Urinary bladder (tissue), 4 donors: ENCODE data around the gene POLR3B. TPM values are rescaled to one million over a fixed set of nuclear protein-coding genes. Genes with fewer than 3 reads are reported as not detected.
"Not testable (repeated sequence)": the region's sequence is repeated elsewhere in the genome, so short reads cannot be mapped to it uniquely, and the experiment has no call there.

Experiments used
- DNase-seq: peaks from one replicate; pipeline ENCODE4 v3.0.0-alpha.2; 2015; ENCODE audit errors: extremely low spot score
- H3K27ac ChIP-seq: one replicate; pipeline ENCODE4 v1.5.1; 2013; ENCODE audit warnings: low read depth, mild to moderate bottlenecking, moderate library complexity
- H3K36me3 ChIP-seq: one replicate; pipeline ENCODE4 v1.6.1; 2013; ENCODE audit warnings: mild to moderate bottlenecking, moderate library complexity; ENCODE audit not compliant: insufficient read depth
- H3K4me1 ChIP-seq: one replicate; pipeline ENCODE4 v1.6.1; 2013; ENCODE audit warnings: mild to moderate bottlenecking, moderate library complexity; ENCODE audit not compliant: insufficient read depth
- H3K4me3 ChIP-seq: one replicate; pipeline ENCODE4 v1.5.1; 2013; ENCODE audit warnings: low read depth, low read length
- WGBS: extraction: QIAGEN DNeasy Blood & Tissue Kit; methylation state at CpG from one replicate; pipeline ENCODE4 v1.1.7; 2013; 5-methylcytosine and 5-hydroxymethylcytosine counted together
- polyA plus RNA-seq: library from polyadenylated mRNA; stranded (reverse); fragments of 200-250 nt; gene quantifications from one replicate; pipeline ENCODE4 v1.2.3, GENCODE V29; 2013
- total RNA-seq: library from RNA; depleted of rRNA; stranded (reverse); fragments of >200 nt; gene quantifications from one replicate; pipeline ENCODE4 v1.2.3, GENCODE V29; 2014
- donor health status: healthy with polysubstance abuse.
- donor health status: healthy.

The POLR3B gene
- total and polyA plus RNA-seq, 2 donors: 4.5 to 14.2 TPM

DNA sequence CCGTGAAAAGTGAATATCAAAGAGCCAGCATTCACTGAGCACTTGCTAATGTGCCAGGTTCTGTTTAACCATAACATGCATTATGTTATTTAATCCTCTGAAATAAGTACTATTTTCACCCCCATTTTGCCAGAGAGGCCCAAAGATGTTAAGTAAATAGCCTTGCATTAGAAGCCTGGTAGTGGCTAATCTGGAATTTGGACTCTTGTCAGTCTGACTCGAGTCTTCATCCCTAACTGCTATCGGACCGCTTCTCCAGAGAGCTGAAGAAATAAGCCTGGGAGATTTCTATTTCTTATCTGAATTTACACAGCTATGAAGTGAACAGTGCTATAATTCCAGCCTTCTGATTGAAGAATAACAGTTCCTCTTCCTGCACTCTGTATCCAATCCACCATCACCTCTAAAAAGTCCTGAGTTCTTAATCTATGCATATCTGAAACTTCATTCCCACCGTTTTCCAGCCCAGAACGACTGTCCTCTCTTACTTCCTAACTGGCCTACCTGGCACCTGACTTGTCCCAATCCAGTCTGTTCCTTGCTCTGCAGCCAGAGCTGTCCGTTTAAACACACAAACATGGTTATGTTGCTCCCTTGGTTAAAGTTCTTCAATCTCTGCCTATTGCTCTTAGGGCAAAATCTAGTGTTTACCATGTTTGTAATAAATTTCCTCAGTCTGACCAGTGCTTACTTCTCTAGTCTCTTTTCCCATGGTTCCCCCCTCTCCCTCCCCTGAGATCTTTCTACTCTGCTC, 2.3 kb downstream of the POLR3B start:
- Histone ChIP-seq H3K36me3 (no peaks in the 10 kb centered on the region), H3K4me1 (no peaks in the 10 kb centered on the region), H3K4me3 (no peak overlapping the region), H3K27ac (no peak overlapping the region)
- no peak for DNase-seq
- WGBS: 61% methylated on average over 7 of the region's 7 CpGs

DNA sequence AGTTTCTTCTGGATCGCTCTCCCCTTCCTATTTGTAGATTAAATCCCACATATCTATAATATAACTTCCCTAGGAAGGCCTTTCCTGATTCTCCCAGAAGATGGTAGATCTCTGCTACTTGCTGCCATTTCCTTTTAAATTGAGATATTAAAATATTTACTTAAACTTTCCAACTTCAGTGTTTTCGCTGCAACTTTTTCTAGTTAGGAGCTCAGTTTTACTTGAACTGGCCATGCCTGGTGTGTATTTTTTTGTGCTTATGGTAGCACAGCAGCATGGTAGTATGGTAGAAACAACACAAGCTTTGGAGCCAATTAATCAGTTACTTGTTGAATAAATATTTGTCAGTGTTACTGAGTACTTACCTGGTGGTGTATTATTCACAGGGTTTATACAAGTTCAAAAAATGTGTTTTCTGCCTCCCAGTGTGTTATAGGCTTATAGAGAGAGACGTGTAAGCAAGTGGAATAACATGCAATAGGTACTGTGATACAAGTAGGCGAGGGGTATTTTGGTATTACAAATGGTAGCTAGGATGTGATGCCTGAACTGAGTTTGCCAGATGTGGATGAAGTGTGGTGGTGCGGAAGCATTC, 2.9 kb downstream of the POLR3B start:
- Histone ChIP-seq H3K36me3 (no peaks in the 10 kb centered on the region), H3K4me1 (no peaks in the 10 kb centered on the region), H3K4me3 (no peak overlapping the region), H3K27ac (no peak overlapping the region)
- 95% methylated on average over 5 of the region's 5 CpGs for WGBS
- DNase-seq: no peak

DNA sequence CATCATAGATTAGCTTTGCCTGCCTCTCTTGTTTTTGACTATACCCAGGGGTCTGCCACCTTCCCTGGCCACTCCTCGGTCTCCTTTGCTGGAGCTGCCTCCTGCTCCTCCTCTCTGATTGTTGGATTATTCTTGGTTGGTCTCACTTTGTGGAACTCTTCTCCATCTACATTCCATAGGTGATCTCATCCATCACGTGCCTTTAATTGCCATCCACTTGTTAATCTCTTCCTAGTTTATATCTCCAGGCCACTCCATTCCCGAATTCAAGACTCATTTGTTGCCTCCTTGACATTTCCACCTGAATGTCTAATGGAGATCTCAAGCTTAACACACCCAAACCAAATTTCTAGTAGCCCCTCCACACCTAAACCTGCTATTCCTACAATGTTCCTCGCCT, 5.4 kb downstream of the POLR3B start:
- Histone ChIP-seq H3K27ac (no peak overlapping the region), H3K4me3 (no peak overlapping the region), H3K36me3 (no peaks in the 10 kb centered on the region), H3K4me1 (no peaks in the 10 kb centered on the region)
- WGBS: 90% methylated on average over 4 of the region's 4 CpGs
- DNase-seq: no peak

DNA sequence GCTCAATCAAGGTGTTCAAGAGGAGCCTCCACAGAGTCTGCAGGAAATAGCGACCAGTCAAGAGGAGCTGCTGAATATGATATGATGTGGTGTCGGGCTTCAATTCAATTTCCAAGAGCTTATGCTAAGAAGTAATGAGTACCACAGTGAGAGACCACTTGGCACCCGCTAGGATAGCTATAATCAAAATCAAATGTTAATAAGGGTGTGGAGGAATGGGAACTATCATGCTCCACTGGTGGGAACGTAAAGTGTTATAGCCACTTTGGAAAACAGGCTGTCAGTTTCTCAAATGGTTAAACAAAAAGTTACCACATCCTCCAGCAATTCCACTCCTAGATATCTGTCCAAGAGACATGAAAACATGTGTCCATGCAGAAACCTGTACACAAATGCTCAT, 6.7 kb downstream of the POLR3B start:
- Histone ChIP-seq H3K36me3 (no peaks in the 10 kb centered on the region), H3K4me1 (no peaks in the 10 kb centered on the region), H3K4me3 (no peak overlapping the region), H3K27ac (no peak overlapping the region)
- DNase-seq: no peak
- WGBS: 94% methylated on average over 4 of the region's 4 CpGs

DNA sequence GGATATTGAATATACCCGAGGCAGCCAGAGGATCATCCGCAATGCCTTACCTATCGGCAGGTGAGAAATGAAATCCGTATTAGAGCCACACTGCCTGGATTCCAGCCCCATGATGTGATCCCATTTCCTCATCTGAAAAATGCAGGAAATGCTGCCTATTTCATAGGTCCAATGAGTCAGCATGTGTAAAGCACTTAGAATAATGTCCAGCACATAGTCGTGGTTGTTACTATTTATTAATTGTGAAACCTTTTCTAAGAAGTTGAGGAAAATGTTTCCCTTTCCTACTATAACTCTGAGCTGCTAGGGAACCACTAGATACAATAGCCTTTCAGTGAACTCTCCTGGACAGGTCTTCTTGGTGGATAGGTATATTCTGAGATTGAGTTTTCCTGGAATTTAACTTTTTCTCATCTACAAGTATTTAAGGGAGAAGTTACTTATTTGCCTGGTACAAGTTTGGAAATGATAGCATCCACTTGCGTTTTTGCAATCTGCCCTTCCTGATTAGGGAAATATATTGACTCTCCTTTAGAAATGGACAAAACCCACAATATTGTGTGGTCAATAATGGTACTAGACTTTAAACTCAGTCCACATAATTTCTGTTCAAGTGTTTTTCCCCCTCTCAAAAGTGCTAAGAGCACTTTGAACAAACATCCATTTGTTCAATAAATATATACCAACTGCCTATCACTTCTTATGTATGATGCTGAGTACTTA, 12.2 kb downstream of the POLR3B start:
- 88% methylated on average over 6 of the region's 6 CpGs for WGBS
- no peak for DNase-seq
- no peaks in the 10 kb centered on the region for H3K4me1 ChIP-seq
- no peak overlapping the region for H3K27ac ChIP-seq
- no peak overlapping the region for H3K4me3 ChIP-seq
- peaks cover 2% of the 10 kb centered on the region for H3K36me3 ChIP-seq

DNA sequence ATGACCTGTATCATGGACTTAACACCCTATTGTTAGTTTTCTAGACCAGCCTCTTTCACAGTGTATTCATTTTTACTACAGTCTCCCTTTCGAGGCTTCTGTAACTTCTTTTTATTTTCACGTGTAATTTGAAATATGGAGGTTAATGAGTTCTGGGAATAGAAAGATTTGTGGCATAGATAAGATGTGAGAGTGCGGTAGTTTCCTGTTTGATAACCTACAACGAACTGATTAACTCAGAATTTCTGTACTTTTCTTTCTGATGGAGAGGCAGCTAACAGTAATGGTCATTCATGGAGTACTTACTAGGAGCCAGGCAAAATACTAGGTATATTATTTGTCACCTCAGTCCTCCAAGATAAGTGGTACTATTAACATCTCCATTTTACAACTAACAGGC, 21.2 kb downstream of the POLR3B start:
- H3K4me3 ChIP-seq: no peak overlapping the region
- H3K27ac ChIP-seq: no peak overlapping the region
- H3K4me1 ChIP-seq: no peaks in the 10 kb centered on the region
- peaks cover 8% of the 10 kb centered on the region for H3K36me3 ChIP-seq
- WGBS: 58% methylated on average over 4 of the region's 4 CpGs
- DNase-seq: no peak

DNA sequence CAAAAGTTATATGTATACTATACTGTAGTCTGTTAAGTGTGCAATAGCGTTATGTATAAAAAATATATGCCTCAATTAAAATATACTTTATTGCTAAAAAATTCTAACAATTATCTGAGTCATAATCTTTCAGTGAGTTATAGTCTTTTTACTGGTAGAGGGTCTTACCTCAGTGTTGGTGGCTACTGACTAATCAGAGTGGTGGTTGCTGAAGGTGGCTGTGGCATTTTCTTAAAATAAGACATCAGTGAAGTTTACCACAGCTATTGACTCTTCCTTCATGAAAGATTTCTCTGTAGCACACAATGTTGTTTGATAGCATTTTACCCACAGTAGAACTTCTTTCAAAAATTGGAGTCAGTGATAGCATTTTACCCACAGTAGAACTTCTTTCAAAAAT, 23.4 kb downstream of the POLR3B start:
- Histone ChIP-seq H3K27ac (no peak overlapping the region), H3K36me3 (peaks cover 9% of the 10 kb centered on the region), H3K4me3 (no peak overlapping the region), H3K4me1 (no peaks in the 10 kb centered on the region)
- WGBS: 100% methylated on average over 1 of the region's 1 CpG
- no peak for DNase-seq

DNA sequence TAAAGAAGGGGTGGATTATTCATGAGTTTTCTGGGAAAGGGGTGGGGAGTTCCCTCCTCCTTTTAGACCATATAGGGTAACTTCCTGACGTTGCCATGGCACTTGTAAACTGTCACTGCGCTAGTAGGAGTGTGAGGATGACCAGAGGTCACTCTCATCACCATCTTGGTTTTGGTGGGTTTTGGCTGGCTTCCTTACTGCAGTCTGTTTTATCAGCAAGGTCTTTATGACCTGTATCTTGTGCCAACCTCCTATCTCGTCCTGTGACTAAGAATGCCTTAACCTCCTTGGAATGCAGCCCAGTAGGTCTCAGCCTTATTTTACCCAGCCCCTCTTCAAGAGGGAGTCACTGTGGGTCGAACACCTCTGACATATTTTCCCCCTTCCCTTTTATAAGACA, 24.3 kb downstream of the POLR3B start:
- WGBS: 85% methylated on average over 4 of the region's 4 CpGs
- H3K4me1 ChIP-seq, DNase-seq, H3K36me3 ChIP-seq, H3K27ac ChIP-seq, H3K4me3 ChIP-seq: not testable (repeated sequence)

DNA sequence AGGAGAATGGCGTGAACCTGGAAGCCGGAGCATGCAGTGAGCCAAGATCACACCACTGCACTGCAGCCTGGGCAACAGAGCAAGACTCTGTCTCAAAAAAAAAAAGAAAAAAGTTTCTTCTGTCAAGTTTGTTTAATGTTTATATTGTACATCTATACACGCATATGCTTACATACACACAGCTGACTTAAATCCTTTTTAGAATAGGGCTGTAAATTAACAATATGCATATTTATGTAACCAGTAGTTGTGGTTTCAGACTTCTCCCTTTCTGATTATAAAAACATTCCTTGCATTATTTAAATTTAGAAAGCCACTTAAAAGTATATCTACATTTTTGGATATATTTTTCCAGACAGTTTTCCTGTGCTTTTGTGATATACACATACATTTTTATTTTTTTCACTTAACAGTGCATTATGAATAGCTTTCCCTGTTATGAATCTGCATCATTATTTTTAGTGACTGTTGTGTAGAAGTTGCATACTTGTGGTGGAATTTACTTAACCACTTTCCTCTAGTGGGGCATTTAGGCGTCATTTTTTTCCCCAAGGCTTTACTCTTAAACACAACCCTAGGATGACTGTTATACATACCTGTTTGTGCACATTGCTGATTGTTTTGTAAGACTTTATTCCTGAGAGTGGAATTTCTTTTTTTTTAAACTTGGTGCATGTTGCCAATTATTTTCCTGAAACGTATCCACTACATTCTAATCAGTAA, 29.4 kb downstream of the POLR3B start:
- H3K4me3 ChIP-seq: no peak overlapping the region
- no peak for DNase-seq
- no peaks in the 10 kb centered on the region for H3K4me1 ChIP-seq
- H3K27ac ChIP-seq: no peak overlapping the region
- peaks cover 3% of the 10 kb centered on the region for H3K36me3 ChIP-seq
- 81% methylated on average over 5 of the region's 5 CpGs for WGBS

DNA sequence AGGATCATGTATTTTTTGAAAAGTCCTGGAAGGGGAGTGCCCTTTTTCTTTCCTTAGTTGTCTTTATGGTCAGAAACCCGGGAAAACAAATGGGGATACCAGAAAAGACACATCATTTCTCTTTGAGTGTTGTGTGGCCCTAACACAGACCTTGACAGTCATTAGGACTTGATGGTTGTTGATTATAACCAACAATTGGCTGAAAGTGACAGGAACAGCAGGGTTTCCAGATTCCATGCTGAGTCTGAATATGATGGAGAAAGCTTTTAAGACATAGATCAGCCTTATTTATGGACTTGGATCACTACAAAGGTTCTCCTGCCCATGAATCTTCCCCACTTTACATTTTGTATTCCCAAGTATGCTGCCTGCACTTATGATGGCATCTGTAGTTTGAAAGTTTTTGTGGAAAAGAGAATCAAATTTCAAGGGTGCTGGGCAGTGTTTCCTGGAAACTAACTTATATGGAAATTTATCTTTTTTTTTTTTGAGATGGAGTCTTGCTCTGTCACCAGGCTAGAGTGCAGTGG, 30.4 kb downstream of the POLR3B start:
- WGBS: 82% methylated on average over 1 of the region's 1 CpG
- Histone ChIP-seq H3K4me3 (no peak overlapping the region), H3K36me3 (peaks cover 1% of the 10 kb centered on the region), H3K27ac (no peak overlapping the region), H3K4me1 (no peaks in the 10 kb centered on the region)
- DNase-seq: no peak

DNA sequence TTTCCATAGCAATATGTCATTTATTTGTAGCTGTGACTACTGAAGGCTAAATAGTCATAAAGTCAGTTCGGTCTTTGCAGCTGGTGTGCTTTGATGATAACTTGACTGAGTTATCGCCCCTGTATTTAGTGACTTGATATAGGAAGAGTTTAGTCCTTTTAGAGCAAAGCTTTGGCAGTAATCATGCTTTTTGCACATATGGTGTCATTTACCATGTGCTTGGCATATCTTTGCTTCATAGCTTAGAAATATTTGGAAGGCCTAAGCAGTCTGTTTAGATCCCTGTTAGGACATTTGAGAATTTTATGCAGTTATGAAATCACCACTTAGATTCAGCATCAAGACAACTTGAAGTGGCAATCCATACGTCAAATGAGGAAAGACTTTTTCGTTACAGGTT, 31.6 kb downstream of the POLR3B start:
- 76% methylated on average over 4 of the region's 4 CpGs for WGBS
- Histone ChIP-seq H3K4me1 (no peaks in the 10 kb centered on the region), H3K36me3 (peaks cover 1% of the 10 kb centered on the region), H3K4me3 (no peak overlapping the region), H3K27ac (no peak overlapping the region)
- no peak for DNase-seq

DNA sequence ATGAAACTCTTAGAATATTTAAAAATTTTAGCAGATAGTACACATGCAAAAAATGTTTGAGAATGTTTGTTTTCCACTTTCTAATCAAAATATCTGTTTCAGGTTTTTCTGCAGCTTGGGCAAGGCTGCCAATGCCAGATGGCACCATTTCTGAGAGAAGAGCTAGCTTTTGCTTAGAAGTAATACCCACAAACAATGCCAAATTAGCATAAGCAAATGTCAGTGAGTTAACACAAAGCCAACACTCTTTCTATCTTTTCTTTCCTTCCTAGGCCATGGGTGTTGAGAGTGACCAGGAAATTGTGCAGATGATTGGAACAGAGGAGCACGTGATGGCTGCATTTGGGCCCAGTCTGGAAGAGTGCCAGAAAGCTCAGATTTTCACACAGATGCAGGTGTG, 35.2 kb downstream of the POLR3B start:
- Histone ChIP-seq H3K36me3 (no peaks in the 10 kb centered on the region), H3K27ac (no peak overlapping the region), H3K4me1 (no peaks in the 10 kb centered on the region), H3K4me3 (no peak overlapping the region)
- DNase-seq: no peak
- 70% methylated on average over 1 of the region's 1 CpG for WGBS

DNA sequence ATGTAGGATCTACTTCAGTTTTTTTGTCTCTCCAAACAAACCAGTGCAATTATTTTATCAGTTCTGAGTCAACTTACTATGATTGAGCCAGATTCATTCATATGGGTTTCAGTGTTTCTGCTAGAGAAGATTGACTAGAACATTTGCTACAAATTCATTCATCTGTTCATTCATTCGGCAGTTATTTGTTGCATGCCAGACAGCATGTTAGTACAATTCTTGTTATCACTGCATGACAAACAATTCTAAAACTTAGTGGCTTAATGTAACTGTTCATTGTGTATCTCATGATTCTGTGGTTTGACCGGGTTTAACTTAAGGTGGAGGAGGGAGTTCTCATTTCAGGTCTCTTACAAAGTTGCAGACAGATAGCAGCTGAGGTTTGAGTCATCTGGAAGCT, 52.3 kb downstream of the POLR3B start:
- DNase-seq: no peak
- 87% methylated on average over 2 of the region's 2 CpGs for WGBS
- Histone ChIP-seq H3K4me3 (no peak overlapping the region), H3K36me3 (no peaks in the 10 kb centered on the region), H3K27ac (no peak overlapping the region), H3K4me1 (no peaks in the 10 kb centered on the region)
